Colonic mucosa (tissue), 4 donors: ENCODE measurements around the gene VAC14. TPM values are rescaled to one million over a fixed set of nuclear protein-coding genes. Genes with fewer than 3 reads are reported as not detected.

ENCODE experiments used
- DNase-seq: peaks from one replicate; pipeline ENCODE4 v3.0.0-alpha.2; 2020
- H3K27ac ChIP-seq: fragments of 200-600 bp; one replicate; pipeline ENCODE4 v1.8.0; 2021
- H3K27me3 ChIP-seq: fragments of 200-600 bp; one replicate; pipeline ENCODE4 v1.8.0; 2021
- H3K36me3 ChIP-seq: fragments of 200-600 bp; one replicate; pipeline ENCODE4 v1.8.0; 2021
- H3K4me1 ChIP-seq: fragments of 200-600 bp; one replicate; pipeline ENCODE4 v1.8.0; 2021; ENCODE audit warnings: mild to moderate bottlenecking
- H3K4me3 ChIP-seq: fragments of 200-600 bp; one replicate; pipeline ENCODE4 v1.8.0; 2021
- H3K9ac ChIP-seq, 2 donors: one replicate each; pipeline ENCODE4 v1.7.0; 2013; ENCODE audit warnings: control low read depth in 2 of 2, low read depth in 2 of 2, low read length in 2 of 2
- H3K9me3 ChIP-seq: fragments of 200-600 bp; one replicate; pipeline ENCODE4 v1.8.0; 2021
- intact Hi-C: fragments of 100-400 bp; cut with DNase I; formaldehyde crosslinking; loops from one replicate; pipeline ENCODE4 v1.14.1; 2022
- total RNA-seq, 2 donors: library from RNA; stranded (reverse); fragmentation: NEBNext Ultra II Directional in 1 of 2; extraction: Animal tissue kit (Norgen Biotek cat#: 25700) in 1 of 2; gene quantifications; one replicate each; pipeline ENCODE4 v1.2.1, GENCODE V29; 2021
- TF ChIP-seq, protein P1 (sequence below): fragments of 200-600 bp; IDR thresholded peaks from one replicate; pipeline ENCODE4 v1.8.0; 2022; ENCODE audit warnings: antibody characterized with exemption, mild to moderate bottlenecking
- donor health status: healthy.
- donor health status: DM: no; HTN: no; CAD: no.
- donor health status: DM: no; HTN: no; CAD: no.

VAC14 gene
- total RNA-seq, 2 donors from 2014 or later = 20.7 to 41.8 TPM

- Histone ChIP-seq H3K27me3 (no peaks in the 10 kb centered on the region), H3K36me3 (no peaks in the 10 kb centered on the region), H3K9me3 (no peaks in the 10 kb centered on the region), H3K4me3 (no peak overlapping the region), H3K9ac (peak overlapping the region in 1 of 2 donors; percentile 46), H3K27ac (no peak overlapping the region), H3K4me1 (no peaks in the 10 kb centered on the region)
- intact Hi-C loops = no loop called here
- TF ChIP-seq, protein P1, sequence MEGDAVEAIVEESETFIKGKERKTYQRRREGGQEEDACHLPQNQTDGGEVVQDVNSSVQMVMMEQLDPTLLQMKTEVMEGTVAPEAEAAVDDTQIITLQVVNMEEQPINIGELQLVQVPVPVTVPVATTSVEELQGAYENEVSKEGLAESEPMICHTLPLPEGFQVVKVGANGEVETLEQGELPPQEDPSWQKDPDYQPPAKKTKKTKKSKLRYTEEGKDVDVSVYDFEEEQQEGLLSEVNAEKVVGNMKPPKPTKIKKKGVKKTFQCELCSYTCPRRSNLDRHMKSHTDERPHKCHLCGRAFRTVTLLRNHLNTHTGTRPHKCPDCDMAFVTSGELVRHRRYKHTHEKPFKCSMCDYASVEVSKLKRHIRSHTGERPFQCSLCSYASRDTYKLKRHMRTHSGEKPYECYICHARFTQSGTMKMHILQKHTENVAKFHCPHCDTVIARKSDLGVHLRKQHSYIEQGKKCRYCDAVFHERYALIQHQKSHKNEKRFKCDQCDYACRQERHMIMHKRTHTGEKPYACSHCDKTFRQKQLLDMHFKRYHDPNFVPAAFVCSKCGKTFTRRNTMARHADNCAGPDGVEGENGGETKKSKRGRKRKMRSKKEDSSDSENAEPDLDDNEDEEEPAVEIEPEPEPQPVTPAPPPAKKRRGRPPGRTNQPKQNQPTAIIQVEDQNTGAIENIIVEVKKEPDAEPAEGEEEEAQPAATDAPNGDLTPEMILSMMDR = no peak
- DNase-seq = no peak
These were observed 99.0 kb downstream of the VAC14 start for GRCh38 chr16:70701998-70702397.

DNA sequence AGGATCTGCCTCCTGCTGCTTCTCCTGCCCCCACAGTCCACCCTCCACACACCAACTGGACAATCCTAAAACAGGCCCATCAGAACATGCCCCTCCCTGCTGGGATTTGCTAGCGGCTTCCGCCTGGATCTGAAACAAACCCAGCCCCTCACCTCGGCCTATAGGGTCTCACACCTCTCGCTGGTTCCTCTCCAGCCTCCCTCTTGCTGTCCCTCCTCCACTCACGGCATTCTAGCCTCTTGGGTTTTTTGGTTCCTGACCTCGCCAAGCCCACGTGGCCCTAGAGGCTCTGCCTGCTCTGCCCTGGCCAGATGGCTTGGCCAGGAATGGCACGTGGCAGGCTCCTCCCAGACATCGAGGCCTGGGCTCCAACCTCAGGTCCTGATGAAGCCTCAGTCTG is 99.4 kb downstream of the VAC14 start:
- Histone ChIP-seq H3K36me3 (no peaks in the 10 kb centered on the region), H3K9me3 (no peaks in the 10 kb centered on the region), H3K9ac (peak overlapping the region in 1 of 2 donors; percentile 46), H3K4me1 (no peaks in the 10 kb centered on the region), H3K4me3 (no peak overlapping the region), H3K27me3 (no peaks in the 10 kb centered on the region), H3K27ac (no peak overlapping the region)
- TF ChIP-seq, protein P1 = no peak
- intact Hi-C loops = no loop called here
- DNase-seq = no peak

DNA sequence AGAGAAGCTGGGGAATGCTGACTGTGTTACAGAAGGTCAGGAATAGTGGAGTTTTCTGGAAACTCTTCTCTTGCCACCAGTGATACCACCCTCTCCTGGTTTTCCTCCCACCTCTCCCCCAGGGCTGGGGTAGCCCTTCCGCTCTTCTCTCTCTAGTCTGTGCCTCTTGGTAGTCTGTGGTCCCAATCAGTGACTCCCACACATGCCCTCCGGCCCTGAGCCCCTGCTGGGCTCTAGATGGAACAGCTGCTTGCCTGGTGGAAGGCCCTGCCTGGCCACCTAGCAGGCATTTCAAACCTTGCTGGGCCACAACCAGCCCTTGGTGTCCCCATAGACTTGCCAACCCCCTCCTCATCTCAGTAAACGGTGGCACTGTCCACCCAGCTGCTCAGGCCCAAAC is 99.9 kb downstream of the VAC14 start:
- TF ChIP-seq, protein P1 = no peak
- no peak for DNase-seq
- Histone ChIP-seq H3K27ac (no peak overlapping the region), H3K4me3 (no peak overlapping the region), H3K9me3 (no peaks in the 10 kb centered on the region), H3K9ac (peak overlapping the region in 1 of 2 donors; percentile 26), H3K36me3 (no peaks in the 10 kb centered on the region), H3K4me1 (peaks cover under 1% of the 10 kb centered on the region), H3K27me3 (no peaks in the 10 kb centered on the region)
- intact Hi-C loops = no loop called here

- TF ChIP-seq, protein P1 = no peak
- intact Hi-C loops = no loop called here
- no peaks in the 10 kb centered on the region for H3K27me3 ChIP-seq
- H3K9ac ChIP-seq = peak overlapping the region in 1 of 2 donors; percentile 26
- peaks cover 7% of the 10 kb centered on the region for H3K4me1 ChIP-seq
- H3K36me3 ChIP-seq = no peaks in the 10 kb centered on the region
- DNase-seq = no peak
- H3K4me3 ChIP-seq = no peak overlapping the region
- no peaks in the 10 kb centered on the region for H3K9me3 ChIP-seq
- no peak overlapping the region for H3K27ac ChIP-seq
These were observed 100.6 kb downstream of the VAC14 start for GRCh38 chr16:70700101-70701020.

- Histone ChIP-seq H3K36me3 (no peaks in the 10 kb centered on the region), H3K27me3 (no peaks in the 10 kb centered on the region), H3K9me3 (no peaks in the 10 kb centered on the region), H3K27ac (no peak overlapping the region), H3K4me3 (no peak overlapping the region), H3K9ac (no peak overlapping the region), H3K4me1 (peaks cover 8% of the 10 kb centered on the region)
- TF ChIP-seq, protein P1 = no peak
- no peak for DNase-seq
- intact Hi-C loops = no loop called here
These were observed 101.3 kb downstream of the VAC14 start for GRCh38 chr16:70699696-70700095.
